ENCODE data around the gene NRAP.

The NRAP gene

GRCh38 chr10:113605268-113605978 lies 58.4 kb downstream of the NRAP start:
- DNase-seq (ENCODE audit: low spot score) = no peak

GRCh38 chr10:113604572-113604971 lies 59.3 kb downstream of the NRAP start:
- DNase-seq (ENCODE audit: low spot score) = no peak

DNA sequence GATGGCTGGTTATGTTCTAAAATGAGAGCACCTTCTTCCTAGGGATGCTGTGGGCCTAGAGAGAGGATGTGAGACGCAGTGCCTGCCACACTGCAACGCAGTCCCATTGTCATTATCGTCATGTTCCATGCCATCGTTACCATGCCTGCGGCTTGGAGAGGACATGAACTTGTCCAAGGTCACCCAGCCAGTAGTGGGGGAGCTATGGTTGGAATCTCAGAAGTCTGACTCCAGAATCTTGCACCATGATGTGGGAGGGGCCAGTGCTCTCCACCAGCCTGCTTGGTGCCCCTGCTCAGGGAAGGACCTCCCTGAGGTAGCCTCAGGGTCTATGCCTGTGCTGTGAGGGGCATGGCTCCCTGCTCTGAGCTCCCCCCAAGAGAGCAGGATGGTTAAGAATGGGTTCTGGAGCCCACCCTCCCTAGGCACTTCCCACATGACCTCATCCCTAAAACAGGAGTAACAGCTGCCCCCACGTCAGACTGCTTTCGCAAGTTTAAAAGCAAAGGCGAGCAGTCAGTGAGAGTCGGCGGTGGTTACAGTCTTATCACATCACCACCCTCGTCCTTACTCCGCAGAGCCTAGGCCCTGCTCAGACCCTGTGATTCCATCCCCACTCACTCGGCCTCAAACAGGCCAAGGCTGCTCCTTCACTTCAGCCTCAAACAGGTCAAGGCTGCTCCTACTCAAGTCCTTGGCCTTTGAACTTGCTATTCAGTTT lies 60.6 kb downstream of the NRAP start:
- no peak for DNase-seq (ENCODE audit: low spot score)

- DNase-seq (ENCODE audit: low spot score) = no peak
These were observed 63.3 kb downstream of the NRAP start for GRCh38 chr10:113600569-113600968.

DNA sequence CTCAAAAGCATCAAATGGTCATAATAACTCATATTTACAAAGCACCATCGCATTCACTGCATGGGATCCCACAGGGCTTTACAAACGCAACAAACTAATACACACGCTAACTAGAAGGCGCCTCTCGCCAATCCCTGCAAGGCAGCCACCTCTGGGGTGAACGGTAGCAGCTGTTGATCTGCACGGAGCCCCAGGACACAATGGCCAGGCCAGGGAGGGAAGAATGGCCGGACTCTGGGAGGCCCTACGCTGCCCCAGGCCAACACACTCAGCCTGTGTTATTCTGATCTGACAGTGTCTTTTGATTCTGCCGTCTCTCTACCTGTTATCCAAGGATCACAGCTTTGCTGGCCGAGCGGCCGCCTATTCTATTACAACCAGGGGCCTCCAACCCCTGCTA lies 69.2 kb downstream of the NRAP start:
- DNase-seq (ENCODE audit: low spot score) = no peak

DNA sequence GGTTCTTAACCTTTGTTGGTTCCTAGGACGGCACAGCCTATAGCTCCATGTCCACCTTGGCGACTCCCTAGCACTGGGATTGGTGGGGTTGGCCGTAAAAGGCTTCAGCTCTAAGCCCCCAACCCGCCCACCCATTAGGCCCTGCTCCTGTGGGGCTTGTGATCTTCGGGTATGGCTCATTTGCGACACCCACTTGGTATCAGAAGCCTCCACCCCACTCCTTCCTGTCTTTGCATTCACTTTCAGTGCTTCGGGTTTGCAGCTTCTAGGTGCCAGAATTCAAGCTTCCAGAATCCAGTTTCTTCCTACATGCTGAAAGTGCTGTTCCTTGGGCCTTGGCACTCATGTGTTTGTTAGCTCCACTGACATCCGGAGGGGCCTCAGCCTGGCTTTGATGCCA lies 71.5 kb downstream of the NRAP start:
- no peak for DNase-seq (ENCODE audit: low spot score)

- DNase-seq (ENCODE audit: low spot score) = no peak
These were observed 73.3 kb downstream of the NRAP start for GRCh38 chr10:113590581-113590980.

DNA sequence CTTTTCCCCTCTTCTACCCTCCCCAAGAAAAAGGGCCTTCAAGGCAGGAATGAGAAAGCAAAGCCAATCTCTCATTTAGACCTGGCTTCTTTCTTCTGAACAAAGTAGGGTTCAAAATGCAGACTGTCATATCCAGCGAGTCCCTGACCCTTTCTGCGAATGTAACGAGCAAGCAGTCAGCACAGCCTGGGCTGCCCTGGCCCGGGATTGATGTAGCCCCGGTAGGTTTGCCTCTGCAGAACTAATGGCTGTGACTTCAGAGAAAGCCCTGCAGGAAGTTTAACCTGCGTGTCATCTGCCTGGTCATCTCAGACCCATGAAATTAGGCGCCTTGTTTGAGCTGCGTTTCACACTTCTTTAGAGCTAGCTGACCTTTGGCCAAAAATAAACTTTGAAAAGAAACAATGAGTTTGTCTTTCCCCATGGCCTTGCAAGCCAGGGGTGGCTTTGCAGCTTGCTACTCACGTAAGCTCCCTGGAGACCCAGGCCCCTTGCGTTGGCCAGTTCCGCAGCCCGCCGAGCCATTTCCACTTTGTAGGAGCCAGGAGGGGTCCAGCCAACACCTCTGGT lies 74.6 kb downstream of the NRAP start:
- no peak for DNase-seq (ENCODE audit: low spot score)

DNA sequence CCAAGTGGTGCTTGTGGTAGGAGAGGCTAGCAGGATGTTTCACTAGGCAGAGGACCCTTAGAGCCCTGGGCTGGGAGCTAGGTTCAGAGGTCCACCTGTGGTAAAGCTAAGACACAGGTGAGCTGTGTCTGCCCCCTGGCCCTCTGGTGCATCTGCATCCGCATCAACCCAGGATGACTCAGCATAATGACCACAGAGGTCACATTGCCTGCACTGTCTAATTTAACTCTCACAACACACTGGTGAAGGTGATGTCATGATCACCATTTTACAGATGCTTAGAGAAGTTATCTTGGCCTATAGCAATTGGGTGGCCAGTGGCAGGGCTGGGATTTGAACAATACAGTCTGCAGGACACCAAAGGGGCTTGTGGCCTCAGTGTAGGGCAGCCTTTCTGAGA lies 77.9 kb downstream of the NRAP start:
- no peak for DNase-seq (ENCODE audit: low spot score)

GRCh38 chr10:113583571-113583970 lies 80.3 kb downstream of the NRAP start:
- no peak for DNase-seq (ENCODE audit: low spot score)

- no peak for DNase-seq (ENCODE audit: low spot score)
These were observed 82.7 kb downstream of the NRAP start for GRCh38 chr10:113581092-113581491.

DNA sequence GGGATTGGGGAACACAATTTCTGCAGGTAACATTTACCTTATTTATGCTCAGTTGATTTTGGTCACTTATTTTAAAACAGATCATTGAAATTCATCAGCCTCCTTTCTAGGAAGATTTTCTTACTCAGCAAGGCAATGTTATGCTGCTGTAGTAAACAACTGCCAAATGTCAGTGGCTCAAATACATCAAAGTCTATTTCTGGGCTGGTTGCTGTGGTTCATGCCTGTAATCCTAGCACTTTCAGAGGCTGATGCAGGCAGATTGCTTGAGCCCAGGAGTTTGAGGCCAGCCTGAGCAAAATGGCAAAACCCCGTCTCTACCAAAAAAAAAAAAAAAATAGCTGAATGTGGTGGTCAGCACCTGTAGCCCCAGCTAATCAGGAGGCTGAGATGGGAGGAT lies 85.1 kb downstream of the NRAP start:
- no peak for DNase-seq (ENCODE audit: low spot score)

GRCh38 chr10:113576852-113577251 lies 87.0 kb downstream of the NRAP start:
- DNase-seq (ENCODE audit: low spot score) = no peak

DNA sequence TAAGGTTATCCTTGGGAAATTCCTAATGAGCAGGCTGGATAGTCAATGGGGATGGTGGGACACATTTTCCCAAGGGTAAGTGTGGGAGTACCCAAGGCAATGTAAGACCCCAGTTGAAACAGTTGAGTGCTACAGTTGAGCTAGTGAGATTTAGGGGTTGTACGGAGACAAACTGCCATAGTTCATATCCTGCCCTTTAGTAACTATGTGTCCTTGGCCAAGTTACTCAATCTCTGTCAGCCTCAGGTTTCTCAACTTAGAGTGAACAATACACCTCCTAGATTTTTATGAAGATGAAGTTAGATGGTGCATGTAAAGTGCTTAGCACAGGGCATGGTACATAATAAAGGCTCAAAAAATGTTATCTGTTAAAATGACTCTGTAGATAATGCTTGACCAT lies 90.5 kb downstream of the NRAP start:
- DNase-seq (ENCODE audit: low spot score) = no peak

GRCh38 chr10:113572520-113573290 lies 91.1 kb downstream of the NRAP start:
- DNase-seq (ENCODE audit: low spot score) = no peak

- DNase-seq (ENCODE audit: low spot score) = no peak
These were observed 94.3 kb downstream of the NRAP start for GRCh38 chr10:113569576-113569975.

- no peak for DNase-seq (ENCODE audit: low spot score)
These were observed 97.0 kb downstream of the NRAP start for GRCh38 chr10:113566888-113567287.

DNA sequence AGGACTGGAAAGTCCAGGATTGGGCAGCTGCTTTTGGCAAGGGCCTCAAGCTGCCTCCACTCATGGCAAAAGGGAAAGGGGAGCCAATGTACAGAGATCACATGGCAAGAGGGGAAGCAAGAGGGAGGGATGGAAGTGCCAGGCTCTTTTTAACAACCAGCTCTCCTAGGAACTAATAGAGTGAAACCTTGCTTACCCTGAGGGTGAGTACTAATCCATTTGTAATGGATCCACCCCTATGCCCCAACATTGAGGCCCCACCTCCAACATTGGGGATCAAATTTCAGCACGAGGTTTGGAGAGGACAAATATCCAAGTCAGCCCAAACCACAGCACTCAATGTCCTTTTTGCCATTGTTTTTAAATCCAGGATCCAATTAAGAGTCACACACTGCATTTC lies 98.5 kb downstream of the NRAP start:
- no peak for DNase-seq (ENCODE audit: low spot score)

DNA sequence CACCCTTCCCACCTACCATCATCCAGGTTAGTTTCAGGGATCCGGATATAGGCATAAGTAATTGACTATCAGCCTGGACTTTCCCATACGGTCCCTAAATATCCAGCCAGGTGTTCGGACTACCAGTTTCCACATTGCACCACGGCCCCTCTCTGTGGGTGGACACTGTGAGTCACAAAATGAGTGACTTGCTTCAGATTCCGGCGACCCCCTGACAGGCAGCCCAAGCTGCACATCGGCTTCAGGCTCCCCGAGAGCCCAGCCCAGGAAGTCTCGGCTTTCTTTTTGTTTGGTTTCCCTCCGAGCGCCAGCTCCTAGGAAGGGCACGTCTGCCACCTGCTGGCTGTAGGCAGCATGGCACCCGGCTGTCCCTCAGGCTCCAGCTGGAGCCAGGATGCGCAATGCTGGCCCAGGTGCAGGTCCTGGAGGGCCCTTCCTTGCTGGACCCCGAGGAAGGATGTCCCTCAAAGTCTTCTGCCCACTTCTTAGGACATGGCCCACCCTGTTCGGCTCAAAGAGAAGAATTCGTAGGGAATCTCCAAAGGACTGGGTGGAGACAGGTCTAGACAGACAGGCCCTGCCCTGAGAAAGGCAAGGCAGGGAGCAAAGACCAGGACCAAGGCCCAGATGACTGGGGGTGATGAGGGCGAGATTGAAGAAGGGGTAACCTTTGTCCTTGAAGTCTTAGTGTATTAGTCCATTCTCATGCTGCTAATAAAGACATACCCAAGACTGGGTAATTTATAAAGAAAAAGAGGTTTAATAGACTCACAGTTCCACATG lies 100.3 kb downstream of the NRAP start:
- DNase-seq (ENCODE audit: low spot score) = peak; percentile 51

GRCh38 chr10:113562704-113563103 lies 101.1 kb downstream of the NRAP start:
- DNase-seq (ENCODE audit: low spot score) = no peak

DNA sequence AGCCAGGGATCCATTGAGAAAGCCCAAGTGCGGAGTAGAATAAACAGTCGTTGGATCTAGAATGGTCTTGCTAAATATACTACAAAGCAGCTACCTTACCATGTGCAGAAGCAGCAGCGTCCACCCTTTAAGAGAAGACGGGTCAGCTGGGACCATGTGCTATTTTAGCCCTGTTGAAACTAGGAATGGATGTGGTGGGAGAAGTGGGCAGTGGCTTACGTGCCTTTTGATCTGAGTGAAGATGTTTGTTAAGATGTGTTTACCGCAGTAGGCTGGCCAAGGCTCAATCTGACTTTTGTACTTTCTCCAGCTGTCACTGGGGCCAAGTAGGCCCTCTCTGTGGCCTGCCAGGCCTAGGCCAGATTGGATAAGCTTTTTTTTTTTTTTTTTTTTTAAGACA lies 101.8 kb downstream of the NRAP start:
- no peak for DNase-seq (ENCODE audit: low spot score)

GRCh38 chr10:113561214-113561613 lies 102.6 kb downstream of the NRAP start:
- no peak for DNase-seq (ENCODE audit: low spot score)

Data from cerebellar cortex (tissue), 1 donor.